ENCODE data around the gene MFSD11. TPM values are rescaled to one million over a fixed set of nuclear protein-coding genes. Genes with fewer than 3 reads are reported as not detected.

MFSD11 gene
- total and polyA plus RNA-seq, 2 of the 4 experiments (the other 2 are of a cell fraction): 12.3 to 16.1 TPM

DNA sequence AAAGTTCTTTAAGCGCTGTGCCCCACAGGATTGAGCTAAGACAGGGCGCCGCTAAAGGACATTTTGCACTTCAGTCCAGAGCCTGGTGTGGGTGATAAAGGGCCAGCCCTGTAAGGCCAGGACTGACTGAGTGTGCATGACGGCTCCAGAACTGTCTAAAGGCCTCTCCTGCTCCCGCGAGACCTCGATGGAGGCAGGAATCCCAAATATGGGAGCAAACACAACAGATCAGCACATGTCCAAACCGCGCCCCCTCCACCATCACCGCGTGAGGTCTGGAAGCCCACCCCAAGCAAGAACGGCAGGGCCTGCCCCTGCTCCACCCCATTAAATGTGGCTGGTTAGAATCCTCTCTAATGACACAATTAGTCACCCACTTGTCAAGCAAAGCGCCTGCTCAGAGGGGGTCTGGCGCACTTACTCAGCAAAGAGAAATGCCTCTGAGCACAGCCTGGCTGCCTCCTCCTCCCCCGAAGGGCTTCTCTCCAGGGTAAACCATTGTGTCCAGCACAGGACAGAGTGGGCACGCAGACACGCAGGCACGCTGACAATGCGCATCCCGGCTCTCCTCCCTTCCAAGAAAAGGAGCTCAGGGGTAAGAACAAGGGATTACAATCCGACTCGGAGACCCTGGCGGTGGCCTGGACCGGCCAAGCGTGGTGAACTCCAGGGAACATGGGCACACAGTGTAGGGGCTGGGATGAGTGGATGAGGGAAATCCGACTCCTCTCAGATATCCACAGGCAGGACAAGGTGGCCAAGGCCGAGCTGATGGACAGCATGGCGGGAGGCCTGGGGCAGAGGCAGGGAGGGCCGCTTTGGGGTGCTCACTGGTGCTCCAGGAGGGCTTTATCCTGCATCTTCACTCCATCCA, 28.6 kb upstream of the MFSD11 start (continued):
- TF ChIP-seq, protein P1, sequence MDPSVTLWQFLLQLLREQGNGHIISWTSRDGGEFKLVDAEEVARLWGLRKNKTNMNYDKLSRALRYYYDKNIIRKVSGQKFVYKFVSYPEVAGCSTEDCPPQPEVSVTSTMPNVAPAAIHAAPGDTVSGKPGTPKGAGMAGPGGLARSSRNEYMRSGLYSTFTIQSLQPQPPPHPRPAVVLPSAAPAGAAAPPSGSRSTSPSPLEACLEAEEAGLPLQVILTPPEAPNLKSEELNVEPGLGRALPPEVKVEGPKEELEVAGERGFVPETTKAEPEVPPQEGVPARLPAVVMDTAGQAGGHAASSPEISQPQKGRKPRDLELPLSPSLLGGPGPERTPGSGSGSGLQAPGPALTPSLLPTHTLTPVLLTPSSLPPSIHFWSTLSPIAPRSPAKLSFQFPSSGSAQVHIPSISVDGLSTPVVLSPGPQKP (IDR thresholded peaks at IDR 0.05; ENCODE audit: borderline replicate concordance, low read depth, low read length): no peak
- TF ChIP-seq RFX5 (IDR thresholded peaks at IDR 0.05; ENCODE audit: low read depth, low read length): no peak
- no peak for TF ChIP-seq SMC3 (IDR thresholded peaks at IDR 0.05; ENCODE audit: low read depth, low read length)

Data from IMR-90 (cell line).